HG03135 (cell line): ENCODE data around the gene SLC8A3.
"Not testable (repeated sequence)": the region's sequence is repeated elsewhere in the genome, so short reads cannot be mapped to it uniquely, and the experiment has no call there.

Source experiments
- ATAC-seq: cut with Tn5 transposase; IDR thresholded peaks from one replicate; pipeline ENCODE4 v1.9.1; 2021; ENCODE audit warnings: mild to moderate bottlenecking, moderate library complexity; ENCODE audit not compliant: unreplicated experiment

Gene SLC8A3

GRCh38 chr14:70188659-70189455, at the start of gene SLC8A3:
Gene SLC8A3, minus strand, starts transcription at chr14:70188951. Its CDS starts 20,529 bp downstream, at chr14:70168422.
- ATAC-seq, result no peak

- no peak for ATAC-seq
Observed at GRCh38 chr14:70237710-70238109, 49.0 kb upstream of the SLC8A3 start.

- no peak for ATAC-seq
Observed at GRCh38 chr14:70234066-70234950, 45.6 kb upstream of the SLC8A3 start.

GRCh38 chr14:70231756-70232544, 43.2 kb upstream of the SLC8A3 start:
- peak; percentile 55 for ATAC-seq

GRCh38 chr14:70229877-70230640, 41.3 kb upstream of the SLC8A3 start:
- ATAC-seq, result not testable (repeated sequence)

GRCh38 chr14:70213721-70214282, 25.1 kb upstream of the SLC8A3 start:
- no peak for ATAC-seq

GRCh38 chr14:70212752-70213151, 24.0 kb upstream of the SLC8A3 start:
- no peak for ATAC-seq

- ATAC-seq, result no peak
Observed at GRCh38 chr14:70208380-70208779, 19.6 kb upstream of the SLC8A3 start.

GRCh38 chr14:70203686-70204085, 14.9 kb upstream of the SLC8A3 start:
- no peak for ATAC-seq

- ATAC-seq, result no peak
Observed at GRCh38 chr14:70201994-70202393, 13.2 kb upstream of the SLC8A3 start.

GRCh38 chr14:70193396-70193795, 4.6 kb upstream of the SLC8A3 start:
- no peak for ATAC-seq

- ATAC-seq, result no peak
Observed at GRCh38 chr14:70192915-70193314, 4.2 kb upstream of the SLC8A3 start.

- ATAC-seq, result no peak
Observed at GRCh38 chr14:70190156-70190555, 1.4 kb upstream of the SLC8A3 start.

GRCh38 chr14:70189456-70190077, 816 bp upstream of the SLC8A3 start:
- ATAC-seq, result no peak

GRCh38 chr14:70188322-70188658, 461 bp downstream of the SLC8A3 start:
- ATAC-seq, result no peak

- ATAC-seq, result no peak
Observed at GRCh38 chr14:70186900-70187451, 1.8 kb downstream of the SLC8A3 start.

- ATAC-seq, result no peak
Observed at GRCh38 chr14:70183991-70184390, 4.8 kb downstream of the SLC8A3 start.

GRCh38 chr14:70181276-70181675, 7.5 kb downstream of the SLC8A3 start:
- ATAC-seq, result no peak

- no peak for ATAC-seq
Observed at GRCh38 chr14:70180718-70181117, 8.0 kb downstream of the SLC8A3 start.
